ENCODE results near the gene PUM1. TPM values are rescaled to one million over a fixed set of nuclear protein-coding genes. Genes with fewer than 3 reads are reported as not detected.

The PUM1 gene
- total RNA-seq, 1 donor from 2014 or later, result 188 TPM

- no peak for DNase-seq
- Mint-ChIP-seq H3K9me3 (ENCODE audit: unreplicated experiment) (peaks cover 8% of the 10 kb centered on the region), H3K27me3 (ENCODE audit: unreplicated experiment) (peaks cover 11% of the 10 kb centered on the region), H3K27ac (ENCODE audit: unreplicated experiment) (no peak overlapping the region), H3K4me3 (ENCODE audit: unreplicated experiment) (no peak overlapping the region), H3K36me3 (ENCODE audit: unreplicated experiment) (no peaks in the 10 kb centered on the region), H3K4me1 (ENCODE audit: low read depth, unreplicated experiment) (peaks cover 25% of the 10 kb centered on the region)
- TF ChIP-seq CTCF (IDR thresholded peaks at IDR 0.05; ENCODE audit: partially characterized antibody, unreplicated experiment), result no peak
Observed at GRCh38 chr1:30904962-30905335, 160.6 kb downstream of the PUM1 start.

- Mint-ChIP-seq H3K4me3 (ENCODE audit: unreplicated experiment) (no peak overlapping the region), H3K9me3 (ENCODE audit: unreplicated experiment) (peaks cover 6% of the 10 kb centered on the region), H3K4me1 (ENCODE audit: low read depth, unreplicated experiment) (peaks cover 21% of the 10 kb centered on the region), H3K36me3 (ENCODE audit: unreplicated experiment) (no peaks in the 10 kb centered on the region), H3K27ac (ENCODE audit: unreplicated experiment) (no peak overlapping the region), H3K27me3 (ENCODE audit: unreplicated experiment) (peaks cover 5% of the 10 kb centered on the region)
- no peak for TF ChIP-seq CTCF (IDR thresholded peaks at IDR 0.05; ENCODE audit: partially characterized antibody, unreplicated experiment)
- DNase-seq, result no peak
Observed at GRCh38 chr1:30904191-30904961, 161.1 kb downstream of the PUM1 start.

GRCh38 chr1:30903343-30904034 is 162.0 kb downstream of the PUM1 start:
- H3K27ac Mint-ChIP-seq (ENCODE audit: unreplicated experiment), result no peak overlapping the region
- TF ChIP-seq CTCF (IDR thresholded peaks at IDR 0.05; ENCODE audit: partially characterized antibody, unreplicated experiment), result no peak
- DNase-seq, result no peak
- H3K9me3 Mint-ChIP-seq (ENCODE audit: unreplicated experiment), result peaks cover 6% of the 10 kb centered on the region
- H3K36me3 Mint-ChIP-seq (ENCODE audit: unreplicated experiment), result no peaks in the 10 kb centered on the region
- H3K27me3 Mint-ChIP-seq (ENCODE audit: unreplicated experiment), result peaks cover 5% of the 10 kb centered on the region
- H3K4me1 Mint-ChIP-seq (ENCODE audit: low read depth, unreplicated experiment), result peaks cover 16% of the 10 kb centered on the region
- H3K4me3 Mint-ChIP-seq (ENCODE audit: unreplicated experiment), result no peak overlapping the region

- Mint-ChIP-seq H3K9me3 (ENCODE audit: unreplicated experiment) (peaks cover 6% of the 10 kb centered on the region), H3K27me3 (ENCODE audit: unreplicated experiment) (peaks cover 5% of the 10 kb centered on the region), H3K4me3 (ENCODE audit: unreplicated experiment) (no peak overlapping the region), H3K36me3 (ENCODE audit: unreplicated experiment) (no peaks in the 10 kb centered on the region), H3K4me1 (ENCODE audit: low read depth, unreplicated experiment) (peaks cover 16% of the 10 kb centered on the region), H3K27ac (ENCODE audit: unreplicated experiment) (peak overlapping the region; percentile 17)
- no peak for TF ChIP-seq CTCF (IDR thresholded peaks at IDR 0.05; ENCODE audit: partially characterized antibody, unreplicated experiment)
- no peak for DNase-seq
Observed at GRCh38 chr1:30902593-30903290, 162.8 kb downstream of the PUM1 start.
